HL-60 (cell line): ENCODE measurements around the gene GEN1.

ENCODE experiments used
- DNase-seq, 2 experiments: peaks; one replicate each; pipeline ENCODE4 v3.0.0-alpha.2; 2010 to 2020; ENCODE audit warnings: low read depth in 1 of 2, low spot score in 1 of 2
- H3K27ac ChIP-seq: fragments of 250-450 bp; sonication (Bioruptor Pico); replicated peaks from 2 replicates; pipeline ENCODE4 v1.5.1; 2020; ENCODE audit warnings: mild to moderate bottlenecking, moderate library complexity
- H3K27me3 ChIP-seq: fragments of 250-450 bp; sonication (Bioruptor Pico); 2 replicates; pipeline ENCODE4 v1.5.1; 2021; ENCODE audit warnings: mild to moderate bottlenecking, moderate library complexity; ENCODE audit not compliant: insufficient read depth, poor library complexity, severe bottlenecking
- H3K4me3 ChIP-seq: replicated peaks from 2 replicates; pipeline ENCODE4 v1.5.1; 2011; ENCODE audit warnings: mild to moderate bottlenecking, control low read depth, low read length; ENCODE audit not compliant: insufficient read depth
- CTCF ChIP-seq: IDR thresholded peaks from one replicate; pipeline ENCODE4 v1.5.1; 2011; ENCODE audit warnings: low read length, control low read depth, inconsistent platforms; ENCODE audit not compliant: insufficient read depth
- GABPA ChIP-seq: IDR thresholded peaks from 2 replicates; pipeline ENCODE4 v1.6.1; 2012; ENCODE audit warnings: low read depth
- POLR2AphosphoS5 ChIP-seq: IDR thresholded peaks from 2 replicates; pipeline ENCODE4 v1.6.1; 2012; ENCODE audit warnings: low read depth
- REST ChIP-seq: IDR thresholded peaks from 2 replicates; pipeline ENCODE4 v1.6.1; 2012; ENCODE audit warnings: low read depth; ENCODE audit not compliant: insufficient replicate concordance
- SPI1 ChIP-seq: IDR thresholded peaks from 2 replicates; pipeline ENCODE4 v1.6.1; 2012; ENCODE audit warnings: low read depth, mild to moderate bottlenecking, borderline replicate concordance

Gene GEN1

GRCh38 chr2:17768894-17769293 is 15.0 kb downstream of the GEN1 start:
- TF ChIP-seq REST, result no peak
- TF ChIP-seq GABPA, result no peak
- TF ChIP-seq SPI1, result no peak
- no peak for TF ChIP-seq POLR2AphosphoS5
- no peak for TF ChIP-seq CTCF
- Histone ChIP-seq H3K27ac (no peak overlapping the region), H3K4me3 (no peak overlapping the region)

GRCh38 chr2:17771956-17772355 is 18.0 kb downstream of the GEN1 start:
- TF ChIP-seq POLR2AphosphoS5, result no peak
- DNase-seq, result no peak
- Histone ChIP-seq H3K4me3 (no peak overlapping the region), H3K27ac (no peak overlapping the region), H3K27me3 (no peaks in the 10 kb centered on the region)

More at GRCh38 chr2:17768894-17769293, 15.0 kb downstream of the GEN1 start:
- H3K27me3 ChIP-seq, result no peaks in the 10 kb centered on the region
- DNase-seq, result no peak

GRCh38 chr2:17772532-17772931 is 18.6 kb downstream of the GEN1 start:
- H3K27ac ChIP-seq, result no peak overlapping the region
- DNase-seq, result no peak
- no peak overlapping the region for H3K4me3 ChIP-seq
- H3K27me3 ChIP-seq, result no peaks in the 10 kb centered on the region
- TF ChIP-seq SPI1 (no peak), REST (no peak), GABPA (no peak), CTCF (no peak), POLR2AphosphoS5 (no peak)

- TF ChIP-seq CTCF (no peak), POLR2AphosphoS5 (no peak)
- DNase-seq, result no peak
- Histone ChIP-seq H3K4me3 (no peak overlapping the region), H3K27me3 (no peaks in the 10 kb centered on the region), H3K27ac (no peak overlapping the region)
These were observed 26.6 kb downstream of the GEN1 start for GRCh38 chr2:17780546-17780945.
